HUES48 (cell line): ENCODE data around the gene ZNF678.
"Not testable (repeated sequence)": the region's sequence is repeated elsewhere in the genome, so short reads cannot be mapped to it uniquely, and the experiment has no call there.

ENCODE experiments used
- H3K27ac ChIP-seq: one replicate; pipeline ENCODE4 v1.7.0; 2013; ENCODE audit warnings: low read depth, low read length, inconsistent platforms
- H3K27me3 ChIP-seq: 2 replicates; pipeline ENCODE4 v1.6.1; 2013; ENCODE audit warnings: mild to moderate bottlenecking, low read length; ENCODE audit not compliant: control insufficient read depth, insufficient read depth
- H3K36me3 ChIP-seq: 2 replicates; pipeline ENCODE4 v1.6.1; 2013; ENCODE audit warnings: low read length; ENCODE audit not compliant: control insufficient read depth, insufficient read depth
- H3K4me1 ChIP-seq: 2 replicates; pipeline ENCODE4 v1.6.1; 2013; ENCODE audit warnings: mild to moderate bottlenecking, low read length; ENCODE audit not compliant: control insufficient read depth, insufficient read depth
- H3K4me3 ChIP-seq: 2 replicates; pipeline ENCODE4 v1.5.1; 2013; ENCODE audit warnings: mild to moderate bottlenecking, low read depth, low read length
- H3K9ac ChIP-seq: 2 replicates; pipeline ENCODE4 v1.6.1; 2013; ENCODE audit warnings: mild to moderate bottlenecking, low read depth, low read length, moderate library complexity
- H3K9me3 ChIP-seq: 2 replicates; pipeline ENCODE4 v1.6.1; 2013; ENCODE audit warnings: low read length; ENCODE audit not compliant: control insufficient read depth, insufficient read depth

Gene ZNF678

DNA sequence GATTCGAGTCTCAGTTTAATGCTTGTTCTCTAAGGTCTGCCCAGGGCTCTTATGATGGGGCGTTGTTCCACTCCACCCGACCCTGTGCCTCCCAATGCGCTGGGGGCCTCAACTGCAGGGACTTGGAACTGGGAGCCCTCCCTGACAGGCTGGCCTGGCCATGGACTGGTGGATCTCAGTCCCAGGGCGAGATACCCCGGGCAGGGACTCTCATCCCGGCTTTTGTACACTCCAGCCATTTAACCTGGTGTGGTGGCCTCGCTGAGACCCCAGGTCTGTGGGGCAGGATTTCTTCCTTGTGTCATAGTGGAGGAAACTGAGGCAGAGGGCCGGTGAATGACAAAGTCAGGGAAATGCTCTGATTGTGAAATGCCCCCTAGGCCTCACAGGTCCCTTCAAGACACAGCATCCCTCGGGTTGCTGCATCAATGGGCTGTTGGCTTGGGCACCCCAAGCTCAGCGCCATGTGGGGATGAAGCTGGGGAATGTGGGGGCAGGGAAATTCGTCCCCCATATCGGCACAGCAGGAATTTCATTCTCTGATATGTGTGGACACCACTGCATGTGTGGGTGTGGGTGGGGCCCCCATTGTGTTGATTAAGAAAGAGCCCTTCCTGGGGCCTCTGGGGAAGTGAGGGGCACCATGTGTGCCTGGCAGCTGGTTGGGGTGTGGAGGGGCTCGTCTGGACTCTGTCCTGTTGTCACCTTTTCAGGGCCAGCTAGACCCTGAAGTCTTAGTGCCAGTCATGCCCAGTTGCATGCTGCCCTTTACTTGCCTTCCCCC, 19.9 kb upstream of the ZNF678 start:
- Histone ChIP-seq H3K36me3 (no peaks in the 10 kb centered on the region), H3K4me3 (no peak overlapping the region), H3K27me3 (peaks cover 15% of the 10 kb centered on the region), H3K9ac (no peak overlapping the region), H3K27ac (no peak overlapping the region), H3K4me1 (0 out of 2 replicates have a peak, but pooled peaks cover 4% of the 10 kb centered on the region), H3K9me3 (no peaks in the 10 kb centered on the region)

GRCh38 chr1:227544067-227545050, 19.0 kb upstream of the ZNF678 start:
- no peak overlapping the region for H3K27ac ChIP-seq
- no peak overlapping the region for H3K4me3 ChIP-seq
- H3K9ac ChIP-seq = no peak overlapping the region
- H3K36me3 ChIP-seq = no peaks in the 10 kb centered on the region
- no peaks in the 10 kb centered on the region for H3K9me3 ChIP-seq
- peaks cover 15% of the 10 kb centered on the region for H3K27me3 ChIP-seq
- H3K4me1 ChIP-seq = 0 out of 2 replicates have a peak, but pooled peaks cover 4% of the 10 kb centered on the region

DNA sequence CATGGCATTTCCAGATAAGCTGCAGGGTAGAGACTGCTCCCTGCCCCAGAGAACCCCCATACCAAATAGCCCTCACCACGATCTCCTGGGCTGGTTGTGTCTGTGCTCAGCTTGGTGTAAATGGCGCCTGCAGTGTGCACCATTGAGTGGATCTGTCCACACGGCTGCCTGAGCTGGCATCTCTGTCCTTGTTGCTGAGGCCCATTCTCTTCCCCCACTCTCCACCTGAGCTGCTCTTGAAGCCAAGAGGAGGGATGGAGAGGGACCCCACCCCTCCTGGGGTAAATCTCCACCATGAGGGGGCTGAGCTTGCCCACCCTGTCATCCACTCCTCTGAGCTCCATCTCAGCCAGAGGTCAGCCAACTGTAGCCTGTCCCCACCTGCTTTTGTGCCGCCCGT, 18.0 kb upstream of the ZNF678 start:
- H3K27me3 ChIP-seq = peaks cover 15% of the 10 kb centered on the region
- 0 out of 2 replicates have a peak, but pooled peaks cover 4% of the 10 kb centered on the region for H3K4me1 ChIP-seq
- H3K9me3 ChIP-seq = peaks cover 4% of the 10 kb centered on the region; the same call in 1 of the 2 replicates
- H3K36me3 ChIP-seq = no peaks in the 10 kb centered on the region
- no peak overlapping the region for H3K9ac ChIP-seq
- no peak overlapping the region for H3K27ac ChIP-seq
- no peak overlapping the region for H3K4me3 ChIP-seq

GRCh38 chr1:227546059-227546458, 17.3 kb upstream of the ZNF678 start:
- no peak overlapping the region for H3K4me3 ChIP-seq
- no peak overlapping the region for H3K9ac ChIP-seq
- H3K4me1 ChIP-seq = 0 out of 2 replicates have a peak, but pooled peaks cover 4% of the 10 kb centered on the region
- peaks cover 10% of the 10 kb centered on the region for H3K27me3 ChIP-seq
- H3K27ac ChIP-seq = no peak overlapping the region
- no peaks in the 10 kb centered on the region for H3K36me3 ChIP-seq
- H3K9me3 ChIP-seq = peaks cover 5% of the 10 kb centered on the region; the same call in 1 of the 2 replicates

- Histone ChIP-seq H3K36me3 (no peaks in the 10 kb centered on the region), H3K4me1 (0 out of 2 replicates have a peak, but pooled peaks cover 4% of the 10 kb centered on the region), H3K4me3 (no peak overlapping the region), H3K27me3 (peaks cover 3% of the 10 kb centered on the region; the same call in 1 of the 2 replicates), H3K9ac (no peak overlapping the region), H3K9me3 (peaks cover 5% of the 10 kb centered on the region; the same call in 1 of the 2 replicates), H3K27ac (no peak overlapping the region)
These were observed 16.6 kb upstream of the ZNF678 start for GRCh38 chr1:227546598-227547309.

DNA sequence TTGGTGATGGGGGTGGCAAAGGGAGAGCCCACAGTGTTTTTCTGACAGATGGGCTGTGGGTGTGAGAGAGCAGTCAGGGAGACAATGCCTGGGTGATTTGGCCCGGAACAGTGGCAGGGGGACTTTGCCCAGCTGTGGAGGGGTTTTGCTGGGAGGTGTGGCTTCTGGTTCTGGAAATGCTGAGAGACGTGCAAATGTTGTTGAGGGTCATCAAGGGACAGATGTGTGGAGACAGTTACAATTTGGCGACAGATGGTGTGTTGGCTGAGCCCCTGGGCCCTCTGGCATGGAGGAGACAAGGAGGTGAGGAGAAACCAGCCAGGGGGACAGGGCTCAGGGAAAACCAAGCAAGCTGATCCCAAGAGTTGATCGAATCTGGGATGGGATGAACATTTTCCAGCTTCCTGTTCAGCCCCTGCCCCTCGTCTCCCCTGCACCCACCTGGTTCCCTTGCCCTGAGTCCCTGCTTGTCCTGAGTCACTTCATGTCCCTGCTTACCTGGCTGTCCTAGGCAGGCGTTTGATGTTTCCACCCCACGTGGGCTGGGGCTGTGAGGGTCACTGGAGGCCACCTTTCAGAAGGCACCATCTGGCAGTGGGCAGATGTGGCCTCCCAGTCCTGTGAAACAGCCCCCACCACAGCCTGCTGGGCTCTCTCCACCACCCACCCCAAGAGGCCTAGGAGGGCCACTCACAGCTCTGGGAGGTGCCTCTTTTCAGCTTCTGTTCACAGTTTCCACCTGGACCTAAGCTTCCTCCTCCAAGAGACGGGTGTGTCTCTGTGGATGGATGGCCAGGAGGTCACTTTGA, 15.8 kb upstream of the ZNF678 start:
- Histone ChIP-seq H3K9me3 (peaks cover 5% of the 10 kb centered on the region; the same call in 1 of the 2 replicates), H3K9ac (no peak overlapping the region), H3K4me3 (no peak overlapping the region), H3K27me3 (no peaks in the 10 kb centered on the region), H3K36me3 (no peaks in the 10 kb centered on the region), H3K4me1 (0 out of 2 replicates have a peak, but pooled peaks cover 4% of the 10 kb centered on the region), H3K27ac (no peak overlapping the region)

DNA sequence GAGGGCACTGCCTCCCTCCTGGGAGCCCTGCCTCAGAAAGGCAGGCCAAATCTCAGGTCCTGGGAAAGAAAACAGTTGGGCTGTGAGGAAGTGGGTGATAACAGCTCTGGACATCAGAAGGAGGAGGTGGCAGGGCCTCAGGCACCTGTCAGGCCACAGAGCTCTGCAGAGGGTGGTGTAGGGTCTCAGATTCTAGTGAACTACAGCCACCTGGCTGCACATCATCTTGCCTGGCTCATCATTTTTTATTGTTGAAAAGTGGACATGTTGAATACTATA, 15.3 kb upstream of the ZNF678 start:
- Histone ChIP-seq H3K27ac (no peak overlapping the region), H3K4me3 (no peak overlapping the region), H3K36me3 (no peaks in the 10 kb centered on the region), H3K4me1 (no peaks in the 10 kb centered on the region), H3K9ac (no peak overlapping the region), H3K27me3 (no peaks in the 10 kb centered on the region), H3K9me3 (peaks cover 5% of the 10 kb centered on the region; the same call in 1 of the 2 replicates)

DNA sequence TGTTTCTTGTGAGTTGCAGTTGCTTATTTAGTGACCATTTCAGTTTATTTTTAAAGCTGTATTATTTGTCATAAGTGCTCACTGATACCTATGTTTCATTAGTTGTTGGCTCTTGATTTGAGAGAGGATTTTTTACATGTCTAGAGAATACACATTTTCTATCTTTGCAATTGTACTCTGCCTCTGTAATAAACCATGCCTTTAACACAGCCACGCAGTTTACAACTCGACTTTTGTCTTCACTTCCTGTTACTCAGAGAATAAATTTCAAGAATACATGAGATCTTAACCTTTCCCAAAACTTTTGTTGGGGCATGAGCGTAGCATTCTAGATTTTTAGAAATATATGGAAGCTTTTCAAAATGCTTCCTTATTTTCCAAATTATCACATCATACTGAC, 14.9 kb upstream of the ZNF678 start:
- H3K36me3 ChIP-seq = no peaks in the 10 kb centered on the region
- H3K9me3 ChIP-seq = peaks cover 5% of the 10 kb centered on the region; the same call in 1 of the 2 replicates
- H3K27me3 ChIP-seq = no peaks in the 10 kb centered on the region
- no peak overlapping the region for H3K27ac ChIP-seq
- no peaks in the 10 kb centered on the region for H3K4me1 ChIP-seq
- H3K9ac ChIP-seq = no peak overlapping the region
- no peak overlapping the region for H3K4me3 ChIP-seq

DNA sequence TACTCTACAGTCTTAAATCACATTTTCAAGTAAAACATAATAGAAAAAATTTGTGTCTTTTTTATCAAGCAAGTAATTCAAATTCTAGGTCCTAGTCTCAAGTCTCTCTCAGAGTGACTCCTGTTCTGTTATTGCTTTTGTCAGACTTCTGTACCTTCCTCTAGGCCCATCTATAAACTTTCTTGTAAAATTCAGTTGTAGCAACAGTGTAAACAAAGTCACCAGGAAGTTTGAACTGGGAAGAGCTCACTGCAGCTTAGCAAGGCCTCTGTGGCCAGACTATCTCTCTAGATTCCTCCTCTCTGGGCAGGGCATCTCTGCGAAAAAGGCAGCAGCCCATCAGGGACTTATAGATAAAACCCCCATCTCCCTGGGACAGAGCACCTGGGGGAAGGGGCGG, 13.5 kb upstream of the ZNF678 start:
- Histone ChIP-seq H3K9ac (no peak overlapping the region), H3K27ac (no peak overlapping the region)

GRCh38 chr1:227551881-227552280, 11.5 kb upstream of the ZNF678 start:
- H3K27ac ChIP-seq, H3K9me3 ChIP-seq, H3K9ac ChIP-seq, H3K4me3 ChIP-seq, H3K27me3 ChIP-seq, H3K4me1 ChIP-seq, H3K36me3 ChIP-seq: not testable (repeated sequence)

More for the DNA sequence above, 13.5 kb upstream of the ZNF678 start:
- Histone ChIP-seq H3K9me3 (peaks cover 5% of the 10 kb centered on the region; the same call in 1 of the 2 replicates), H3K4me3 (no peak overlapping the region), H3K27me3 (no peaks in the 10 kb centered on the region), H3K4me1 (no peaks in the 10 kb centered on the region), H3K36me3 (no peaks in the 10 kb centered on the region)
